ENCODE data around the gene TSACC. TPM values are rescaled to one million over a fixed set of nuclear protein-coding genes. Genes with fewer than 3 reads are reported as not detected.

Gene TSACC
- total and polyA plus RNA-seq, 2 of the 8 experiments (the other 6 are each of a cell fraction or from before 2014, with no cell fraction given), result 1.0 to 5.0 TPM

GRCh38 chr1:156385534-156386031, 47.3 kb downstream of the TSACC start:
- Histone ChIP-seq H2BK15ac (ENCODE audit: low read length) (no peak overlapping the region), H2BK120ac (replicated peaks; ENCODE audit: low read depth, low read length) (no peak overlapping the region), H3K23me2 (ENCODE audit: low read depth, low read length) (peaks cover 4% of the 10 kb centered on the region; the same call in 1 of the 2 replicates), H3K4me2 (ENCODE audit: insufficient read depth in 1 of 2, low read depth in 2 of 2, low read length in 2 of 2) (no peak overlapping the region), H2BK20ac (ENCODE audit: low read length) (no peak overlapping the region), H4K8ac (ENCODE audit: extremely low read depth, insufficient read depth, low read length) (no peak overlapping the region), H2BK12ac (ENCODE audit: low read depth, low read length) (no peak overlapping the region), H3K56ac (replicated peaks; ENCODE audit: insufficient read length, low read depth, low read length) (no peak overlapping the region), H3K4me3 (ENCODE audit: extremely low read depth in 1 of 4, insufficient read depth in 2 of 4, low read depth in 3 of 4, low read length in 4 of 4) (no peak overlapping the region), H2AFZ (ENCODE audit: low read length) (no peak overlapping the region), H3K27me3 (replicated peaks in 1 of 4; ENCODE audit: control insufficient read depth in 3 of 4, extremely low read depth in 1 of 4, insufficient read depth in 3 of 4, low read length in 3 of 4) (peaks cover 14 to 49% (median 45%) of the 10 kb centered on the region in 4 experiments), H2AK5ac (ENCODE audit: low read depth, low read length) (no peak overlapping the region), H4K91ac (replicated peaks; ENCODE audit: insufficient read length, low read length) (no peak overlapping the region), H4K5ac (ENCODE audit: insufficient read length, low read depth, low read length) (no peak overlapping the region), H4K20me1 (replicated peaks in 1 of 2; ENCODE audit: control insufficient read depth in 1 of 2, insufficient read depth in 2 of 2, low read length in 2 of 2) (no peaks in the 10 kb centered on the region), H3K36me3 (ENCODE audit: control insufficient read depth in 2 of 4, insufficient read depth in 4 of 4, low read length in 3 of 4) (no peaks in the 10 kb centered on the region), H3K9ac (replicated peaks in 1 of 4; ENCODE audit: extremely low read depth in 1 of 4, low read depth in 3 of 4, low read length in 3 of 4) (no peak overlapping the region), H3K27ac (ENCODE audit: low read depth, low read length) (no peak overlapping the region), H2BK5ac (ENCODE audit: low read depth, low read length) (no peak overlapping the region), H3K4me1 (replicated peaks in 1 of 4; ENCODE audit: control insufficient read depth in 3 of 4, insufficient read depth in 4 of 4, low read length in 3 of 4) (peaks cover 0 to 19% (median 12%) of the 10 kb centered on the region in 4 experiments; a peak in 6 of 7 replicates), H3K14ac (ENCODE audit: insufficient read length) (no peak overlapping the region), H3K23ac (ENCODE audit: insufficient read length) (no peak overlapping the region), H3K4ac (replicated peaks; ENCODE audit: insufficient read length, low read depth, low read length) (no peak overlapping the region), H3K79me2 (ENCODE audit: control insufficient read depth in 1 of 2, insufficient read depth in 2 of 2, low read length in 2 of 2) (no peaks in the 10 kb centered on the region), H3K9me3 (ENCODE audit: insufficient read depth in 2 of 2, low read depth in 1 of 2, low read length in 1 of 2) (no peaks in the 10 kb centered on the region), H3K79me1 (ENCODE audit: low read depth, low read length) (no peaks in the 10 kb centered on the region), H3K18ac (ENCODE audit: extremely low read depth, low read length) (no peak overlapping the region)
- DNase-seq (ENCODE audit: low read depth in 1 of 2, low spot score in 2 of 2), result peak in 1 of 2 experiments; percentile 88
- POLR2A ChIA-PET (ENCODE audit: partially characterized antibody), result interaction anchor here (0.6 to 7.3 kb wide), 13 partner anchors 13 to 63 kb away, joined by 3 to 26 read pairs (median 4); partner anchors contain the start of gene RHBG
- WGBS, 2 experiments (ENCODE audit: extremely low coverage in 1 of 2, insufficient coverage in 1 of 2, insufficient read length in 1 of 2, insufficient replicate concordance in 2 of 2, low coverage in 1 of 2, low lambda C conversion rate in 2 of 2, missing lambda C conversion rate in 1 of 2), result 29% methylated on average over 5 of the region's 9 CpGs; no CpG with 5 or more reads in 1 of the 2 experiments
- peak; percentile 81 for FAIRE-seq
- CTCF ChIA-PET (ENCODE audit: partially characterized antibody), result interaction anchor here (0.6 to 26.1 kb wide), 51 partner anchors 12 to 720 kb away, joined by 3 to 574 read pairs (median 4); partner anchors contain the start of genes NAXE, RHBG, TTC24 and VHLL
- TF ChIP-seq RFX5 (IDR thresholded peaks at IDR 0.05; ENCODE audit: borderline replicate concordance, low read depth, low read length), result no peak
- peak in 2 of 3 experiments; percentile 84 to 93; a peak in 3 of 4 replicates for TF ChIP-seq CTCF (IDR thresholded peaks at IDR 0.05; ENCODE audit: control extremely low read depth in 1 of 3, insufficient read depth in 1 of 3, low read depth in 1 of 3, low read length in 3 of 3)
- TF ChIP-seq SAP30 (IDR thresholded peaks at IDR 0.05; ENCODE audit: insufficient read depth, insufficient replicate concordance, low read length), result no peak
- TF ChIP-seq EGR1 (IDR thresholded peaks at IDR 0.05; ENCODE audit: borderline replicate concordance, low read depth, low read length), result no peak
- TF ChIP-seq EP300 (IDR thresholded peaks at IDR 0.05; ENCODE audit: borderline replicate concordance in 1 of 2, low read depth in 2 of 2, low read length in 2 of 2), result no peak
- TF ChIP-seq TAF1 (IDR thresholded peaks at IDR 0.05; ENCODE audit: low read depth, low read length), result no peak
- no peak for TF ChIP-seq CEBPB (IDR thresholded peaks at IDR 0.05; ENCODE audit: low read depth, low read length)
- no peak for TF ChIP-seq TAF7 (optimal IDR thresholded peaks at IDR 0.05; ENCODE audit: borderline replicate concordance, low read depth, low read length)
- 0 out of 4 replicates have a peak, but pooled peaks of 1 of the 2 experiments have one; percentile 52 for TF ChIP-seq HDAC2 (IDR thresholded peaks at IDR 0.05; ENCODE audit: borderline replicate concordance in 1 of 2, low read depth in 2 of 2, low read length in 2 of 2)

All from H1 (cell line).